Measurements from ENCODE around the gene JUP. TPM values are rescaled to one million over a fixed set of nuclear protein-coding genes. Genes with fewer than 3 reads are reported as not detected.

Gene JUP
- total and polyA plus RNA-seq, 2 of the 4 experiments (the other 2 are of a cell fraction): 12.9 to 27.3 TPM

DNA sequence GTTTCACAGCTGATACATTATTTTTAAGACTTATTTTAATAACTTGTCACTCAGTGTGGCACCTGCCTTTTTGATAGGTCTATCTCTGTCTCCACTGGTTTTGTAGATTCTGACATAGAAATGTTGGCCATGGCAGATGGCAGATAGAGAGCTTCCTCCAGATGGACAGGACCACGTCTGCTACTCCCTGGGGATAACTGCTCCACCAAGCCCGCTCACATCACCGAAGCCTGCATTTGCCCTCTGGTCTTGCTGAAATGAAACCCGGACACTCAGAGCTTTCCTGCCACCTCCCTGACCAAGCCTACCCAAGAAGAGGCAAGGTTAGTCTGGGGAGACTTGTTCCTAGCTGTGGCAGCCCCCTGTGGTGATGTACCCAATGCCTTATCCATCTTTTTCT, 35.6 kb downstream of the JUP start:
- Histone ChIP-seq H2BK5ac (ENCODE audit: low read depth, low read length, poor library complexity, severe bottlenecking) (no peak overlapping the region), H3K14ac (replicated peaks; ENCODE audit: low read depth, low read length) (no peak overlapping the region), H3K9ac (ENCODE audit: low read depth, low read length) (no peak overlapping the region), H3K9me1 (ENCODE audit: insufficient read depth, low read length) (no peaks in the 10 kb centered on the region), H3K18ac (ENCODE audit: low read depth, low read length) (no peak overlapping the region), H2AK5ac (ENCODE audit: low read depth, low read length) (no peak overlapping the region), H3K56ac (ENCODE audit: extremely low read depth, insufficient read depth, low read length) (no peak overlapping the region), H3K4ac (ENCODE audit: low read depth, low read length) (no peak overlapping the region), H4K8ac (ENCODE audit: low read depth in 2 of 2, low read length in 2 of 2) (no peak overlapping the region), H2AK9ac (replicated peaks; ENCODE audit: low read depth, low read length, poor library complexity) (no peak overlapping the region), H3K36me3 (ENCODE audit: control insufficient read depth, insufficient read depth, low read length) (peaks cover 28% of the 10 kb centered on the region; the same call in 1 of the 2 replicates), H2BK15ac (ENCODE audit: low read depth, low read length) (no peak overlapping the region), H3K27ac (ENCODE audit: insufficient read depth, low read length) (no peak overlapping the region), H2AFZ (replicated peaks; ENCODE audit: low read length, poor library complexity) (no peak overlapping the region), H3K79me1 (ENCODE audit: low read depth in 1 of 2, low read length in 2 of 2) (no peaks in the 10 kb centered on the region), H2BK120ac (ENCODE audit: low read depth, low read length) (no peak overlapping the region), H3K4me2 (ENCODE audit: low read depth, low read length) (no peak overlapping the region), H4K91ac (ENCODE audit: insufficient read depth, low read depth, low read length) (no peak overlapping the region), H3K27me3 (ENCODE audit: control insufficient read depth, insufficient read depth, low read length) (peaks cover 4% of the 10 kb centered on the region), H3K9me3 (ENCODE audit: control insufficient read depth, insufficient read depth, low read length) (no peaks in the 10 kb centered on the region), H4K5ac (ENCODE audit: low read depth, low read length) (no peak overlapping the region), H3K4me3 (ENCODE audit: insufficient read depth, low read depth, low read length) (no peak overlapping the region), H3K4me1 (ENCODE audit: control insufficient read depth, insufficient read depth, low read length) (no peaks in the 10 kb centered on the region), H4K20me1 (ENCODE audit: insufficient read depth, low read length) (no peaks in the 10 kb centered on the region), H3K23ac (ENCODE audit: low read depth, low read length) (no peak overlapping the region), H2BK20ac (ENCODE audit: low read depth, low read length) (no peak overlapping the region)
- DNase-seq (no peak), ATAC-seq (ENCODE audit: low read depth) (no peak)
- no TSS peak for BruUV-seq (replicated peaks)
- intact Hi-C loops (cut with micrococcal nuclease): no loop called here
- WGBS, 2 experiments (ENCODE audit: extremely low coverage in 2 of 2, insufficient read length in 1 of 2): no CpG with 5 or more reads among the region's 4 CpGs
- in situ Hi-C loops (cut with MboI; ENCODE audit: low sequenced_read_pairs): no loop called here
- POLR2A ChIA-PET (ENCODE audit: unreplicated experiment): interaction anchor here (0.6 kb wide), 1 partner anchor 44 kb away, joined by 3 read pairs; no protein-coding TSS in a partner anchor
- CTCF ChIA-PET: no interaction called here
- dilution Hi-C loops (cut with HindIII; ENCODE audit: low sequenced_read_pairs, unreplicated experiment): no loop called here
- TF ChIP-seq RAD21 (IDR thresholded peaks at IDR 0.05; ENCODE audit: low read length) (no peak), NFE2L2 (IDR thresholded peaks at IDR 0.05; ENCODE audit: low read depth, low read length) (no peak), CEBPB (IDR thresholded peaks at IDR 0.05; ENCODE audit: low read depth, low read length) (no peak), CHD1 (IDR thresholded peaks at IDR 0.05; ENCODE audit: low read depth, low read length) (no peak), MAZ (IDR thresholded peaks at IDR 0.05; ENCODE audit: borderline replicate concordance, low read depth, low read length) (no peak), RFX5 (IDR thresholded peaks at IDR 0.05; ENCODE audit: low read depth, low read length) (no peak), USF2 (IDR thresholded peaks at IDR 0.05; ENCODE audit: low read depth, low read length) (no peak), RCOR1 (IDR thresholded peaks at IDR 0.05; ENCODE audit: insufficient replicate concordance, low read length) (no peak)
- TF ChIP-seq, protein P1, sequence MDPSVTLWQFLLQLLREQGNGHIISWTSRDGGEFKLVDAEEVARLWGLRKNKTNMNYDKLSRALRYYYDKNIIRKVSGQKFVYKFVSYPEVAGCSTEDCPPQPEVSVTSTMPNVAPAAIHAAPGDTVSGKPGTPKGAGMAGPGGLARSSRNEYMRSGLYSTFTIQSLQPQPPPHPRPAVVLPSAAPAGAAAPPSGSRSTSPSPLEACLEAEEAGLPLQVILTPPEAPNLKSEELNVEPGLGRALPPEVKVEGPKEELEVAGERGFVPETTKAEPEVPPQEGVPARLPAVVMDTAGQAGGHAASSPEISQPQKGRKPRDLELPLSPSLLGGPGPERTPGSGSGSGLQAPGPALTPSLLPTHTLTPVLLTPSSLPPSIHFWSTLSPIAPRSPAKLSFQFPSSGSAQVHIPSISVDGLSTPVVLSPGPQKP (IDR thresholded peaks at IDR 0.05; ENCODE audit: borderline replicate concordance, low read depth, low read length): no peak
- TF ChIP-seq, protein P2, sequence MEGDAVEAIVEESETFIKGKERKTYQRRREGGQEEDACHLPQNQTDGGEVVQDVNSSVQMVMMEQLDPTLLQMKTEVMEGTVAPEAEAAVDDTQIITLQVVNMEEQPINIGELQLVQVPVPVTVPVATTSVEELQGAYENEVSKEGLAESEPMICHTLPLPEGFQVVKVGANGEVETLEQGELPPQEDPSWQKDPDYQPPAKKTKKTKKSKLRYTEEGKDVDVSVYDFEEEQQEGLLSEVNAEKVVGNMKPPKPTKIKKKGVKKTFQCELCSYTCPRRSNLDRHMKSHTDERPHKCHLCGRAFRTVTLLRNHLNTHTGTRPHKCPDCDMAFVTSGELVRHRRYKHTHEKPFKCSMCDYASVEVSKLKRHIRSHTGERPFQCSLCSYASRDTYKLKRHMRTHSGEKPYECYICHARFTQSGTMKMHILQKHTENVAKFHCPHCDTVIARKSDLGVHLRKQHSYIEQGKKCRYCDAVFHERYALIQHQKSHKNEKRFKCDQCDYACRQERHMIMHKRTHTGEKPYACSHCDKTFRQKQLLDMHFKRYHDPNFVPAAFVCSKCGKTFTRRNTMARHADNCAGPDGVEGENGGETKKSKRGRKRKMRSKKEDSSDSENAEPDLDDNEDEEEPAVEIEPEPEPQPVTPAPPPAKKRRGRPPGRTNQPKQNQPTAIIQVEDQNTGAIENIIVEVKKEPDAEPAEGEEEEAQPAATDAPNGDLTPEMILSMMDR (conservative IDR thresholded peaks at IDR 0.05; ENCODE audit: low read depth, low read length): no peak
